Central memory CD8-positive, alpha-beta T cell (primary cell): ENCODE measurements around the gene GNB1.
"Not testable (repeated sequence)": the region's sequence is repeated elsewhere in the genome, so short reads cannot be mapped to it uniquely, and the experiment has no call there.

Source experiments
- ATAC-seq: fragments of 150-1000 bp; cut with Tn5 transposase; replicated peaks from 2 replicates; pipeline ENCODE4 v1.10.0; 2022; ENCODE audit warnings: mild to moderate bottlenecking, moderate FRiP score, moderate number of reproducible peaks; ENCODE audit not compliant: poor library complexity, severe bottlenecking; ENCODE audit errors: extremely low read depth
- DNase-seq, 2 donors: peaks; one replicate each; pipeline ENCODE4 v3.0.0; 2021; ENCODE audit warnings: low spot score in 2 of 2
- H3K27ac Mint-ChIP-seq: one replicate; pipeline ENCODE4 v1.8.0; 2022; ENCODE audit warnings: low read depth, mild to moderate bottlenecking, moderate library complexity, mixed read lengths
- H3K27me3 Mint-ChIP-seq: one replicate; pipeline ENCODE4 v1.8.0; 2022; ENCODE audit warnings: mixed read lengths
- H3K36me3 Mint-ChIP-seq: one replicate; pipeline ENCODE4 v1.8.0; 2022; ENCODE audit warnings: mild to moderate bottlenecking, moderate library complexity, mixed read lengths; ENCODE audit not compliant: insufficient read depth
- H3K4me1 Mint-ChIP-seq: one replicate; pipeline ENCODE4 v1.8.0; 2022; ENCODE audit warnings: mixed read lengths
- H3K4me3 Mint-ChIP-seq: one replicate; pipeline ENCODE4 v1.8.0; 2022; ENCODE audit warnings: mild to moderate bottlenecking, moderate library complexity, mixed read lengths
- H3K9me3 Mint-ChIP-seq: one replicate; pipeline ENCODE4 v1.8.0; 2022; ENCODE audit warnings: mixed read lengths

GNB1 gene

GRCh38 chr1:1862905-1863547, 27.9 kb downstream of the GNB1 start:
- DNase-seq (no peak), ATAC-seq (no peak)
- Mint-ChIP-seq H3K27ac (peak overlapping the region; percentile 89), H3K4me1 (peaks cover 57% of the 10 kb centered on the region), H3K4me3 (peak overlapping the region; percentile 58), H3K36me3 (peaks cover 11% of the 10 kb centered on the region), H3K27me3 (no peaks in the 10 kb centered on the region), H3K9me3 (no peaks in the 10 kb centered on the region)

DNA sequence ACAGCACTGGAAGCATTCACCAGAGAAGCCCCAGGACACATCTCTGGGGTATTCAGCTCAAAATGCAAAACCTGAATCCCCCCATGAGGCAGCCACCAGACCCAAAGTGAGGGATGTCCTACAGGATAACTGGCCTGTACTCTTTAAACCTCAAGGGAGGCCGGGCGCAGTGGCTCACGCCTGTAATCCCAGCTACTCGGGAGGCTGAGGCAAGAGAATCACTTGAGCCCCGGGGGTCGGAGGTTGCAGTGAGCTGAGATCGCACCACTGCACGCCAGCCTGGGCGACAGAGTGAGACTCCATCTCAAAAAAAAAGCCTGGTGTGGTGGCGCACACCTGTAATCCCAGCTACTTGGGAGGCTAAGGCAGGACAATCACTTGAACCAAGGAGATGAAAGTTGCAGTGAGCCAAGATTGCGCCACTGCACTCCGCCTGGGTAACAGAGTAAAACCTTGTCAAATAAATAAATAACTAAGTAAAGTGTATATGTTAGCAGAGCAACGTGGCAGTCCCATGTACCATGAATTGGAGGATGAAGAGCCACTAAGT, 29.1 kb downstream of the GNB1 start:
- peaks cover 58% of the 10 kb centered on the region for H3K4me1 Mint-ChIP-seq
- not testable (repeated sequence) for DNase-seq, H3K9me3 Mint-ChIP-seq, H3K27ac Mint-ChIP-seq, H3K36me3 Mint-ChIP-seq, H3K27me3 Mint-ChIP-seq, ATAC-seq
- H3K4me3 Mint-ChIP-seq: peak overlapping the region; percentile 31

GRCh38 chr1:1861339-1861730, 29.6 kb downstream of the GNB1 start:
- H3K36me3 Mint-ChIP-seq: peaks cover 6% of the 10 kb centered on the region
- no peaks in the 10 kb centered on the region for H3K9me3 Mint-ChIP-seq
- ATAC-seq: no peak
- peak overlapping the region; percentile 31 for H3K4me3 Mint-ChIP-seq
- peaks cover 62% of the 10 kb centered on the region for H3K4me1 Mint-ChIP-seq
- no peak overlapping the region for H3K27ac Mint-ChIP-seq
- H3K27me3 Mint-ChIP-seq: no peaks in the 10 kb centered on the region
- no peak for DNase-seq

GRCh38 chr1:1859970-1860697, 30.8 kb downstream of the GNB1 start:
- peaks cover 64% of the 10 kb centered on the region for H3K4me1 Mint-ChIP-seq
- ATAC-seq, H3K9me3 Mint-ChIP-seq, H3K27me3 Mint-ChIP-seq, DNase-seq, H3K36me3 Mint-ChIP-seq: not testable (repeated sequence)
- peak overlapping the region; percentile 83 for H3K27ac Mint-ChIP-seq
- peak overlapping the region; percentile 28 for H3K4me3 Mint-ChIP-seq

- DNase-seq (no peak), ATAC-seq (peak; percentile 41)
- Mint-ChIP-seq H3K4me1 (peaks cover 63% of the 10 kb centered on the region), H3K9me3 (no peaks in the 10 kb centered on the region), H3K27ac (peak overlapping the region; percentile 83), H3K27me3 (no peaks in the 10 kb centered on the region), H3K36me3 (peaks cover 5% of the 10 kb centered on the region), H3K4me3 (peak overlapping the region; percentile 29)
Measured at GRCh38 chr1:1858382-1859086, 32.4 kb downstream of the GNB1 start.

- Mint-ChIP-seq H3K27ac (peak overlapping the region; percentile 75), H3K9me3 (no peaks in the 10 kb centered on the region), H3K27me3 (no peaks in the 10 kb centered on the region), H3K36me3 (peaks cover 11% of the 10 kb centered on the region), H3K4me3 (no peak overlapping the region), H3K4me1 (peaks cover 61% of the 10 kb centered on the region)
- DNase-seq: no peak
- no peak for ATAC-seq
Measured at GRCh38 chr1:1857096-1857703, 33.7 kb downstream of the GNB1 start.

DNA sequence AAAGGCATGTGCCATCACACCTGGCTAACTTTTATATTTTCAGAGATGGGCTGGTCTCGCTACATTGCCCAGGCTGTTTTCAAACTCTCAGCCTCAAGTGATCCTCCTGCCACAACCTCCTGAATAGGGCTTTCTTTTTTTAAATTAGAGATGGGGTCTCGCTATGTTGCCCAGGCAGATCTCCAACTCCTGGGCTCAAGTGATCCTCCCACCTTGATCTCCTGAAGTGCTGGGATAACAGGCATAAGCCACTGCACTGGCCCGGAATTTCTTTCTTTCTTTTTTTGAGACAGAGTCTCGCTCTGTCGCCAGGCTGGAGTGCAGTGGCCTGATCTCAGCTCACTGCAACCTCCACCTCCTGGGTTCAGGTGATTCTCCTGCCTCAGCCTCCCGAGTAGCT, 34.7 kb downstream of the GNB1 start:
- H3K36me3 Mint-ChIP-seq: peaks cover 13% of the 10 kb centered on the region
- H3K27ac Mint-ChIP-seq: peak overlapping the region; percentile 52
- not testable (repeated sequence) for H3K9me3 Mint-ChIP-seq, DNase-seq, H3K27me3 Mint-ChIP-seq, ATAC-seq
- peak overlapping the region; percentile 18 for H3K4me3 Mint-ChIP-seq
- H3K4me1 Mint-ChIP-seq: peaks cover 61% of the 10 kb centered on the region

- Mint-ChIP-seq H3K4me1 (peaks cover 67% of the 10 kb centered on the region), H3K36me3 (peaks cover 16% of the 10 kb centered on the region), H3K4me3 (peak overlapping the region; percentile 3), H3K9me3 (no peaks in the 10 kb centered on the region), H3K27ac (peak overlapping the region; percentile 52), H3K27me3 (no peaks in the 10 kb centered on the region)
- ATAC-seq (no peak), DNase-seq (no peak)
Measured at GRCh38 chr1:1853593-1854257, 37.2 kb downstream of the GNB1 start.

GRCh38 chr1:1852619-1853414, 38.1 kb downstream of the GNB1 start:
- no peaks in the 10 kb centered on the region for H3K9me3 Mint-ChIP-seq
- H3K27me3 Mint-ChIP-seq: no peaks in the 10 kb centered on the region
- no peak overlapping the region for H3K4me3 Mint-ChIP-seq
- DNase-seq: no peak
- peaks cover 65% of the 10 kb centered on the region for H3K4me1 Mint-ChIP-seq
- peak overlapping the region; percentile 52 for H3K27ac Mint-ChIP-seq
- ATAC-seq: no peak
- H3K36me3 Mint-ChIP-seq: peaks cover 16% of the 10 kb centered on the region

GRCh38 chr1:1847890-1848289, 43.0 kb downstream of the GNB1 start:
- H3K4me3 Mint-ChIP-seq: no peak overlapping the region
- H3K36me3 Mint-ChIP-seq: peaks cover 24% of the 10 kb centered on the region
- peak overlapping the region; percentile 38 for H3K27ac Mint-ChIP-seq
- DNase-seq (no peak), ATAC-seq (no peak)
- H3K27me3 Mint-ChIP-seq: no peaks in the 10 kb centered on the region
- no peaks in the 10 kb centered on the region for H3K9me3 Mint-ChIP-seq
- H3K4me1 Mint-ChIP-seq: peaks cover 70% of the 10 kb centered on the region

GRCh38 chr1:1847061-1847850, 43.6 kb downstream of the GNB1 start:
- Mint-ChIP-seq H3K9me3 (no peaks in the 10 kb centered on the region), H3K27ac (peak overlapping the region; percentile 38), H3K27me3 (no peaks in the 10 kb centered on the region), H3K4me3 (no peak overlapping the region), H3K36me3 (peaks cover 19% of the 10 kb centered on the region), H3K4me1 (peaks cover 72% of the 10 kb centered on the region)
- DNase-seq (no peak), ATAC-seq (no peak)
